Activated CD8-positive, alpha-beta memory T cell treated with anti-CD3 and anti-CD28 coated beads for 36 hours (primary cell): ENCODE results near the gene ZNF891. TPM values are rescaled to one million over a fixed set of nuclear protein-coding genes. Genes with fewer than 3 reads are reported as not detected.

Experiments used
- CTCF ChIA-PET: fragments of 350-600 bp; sonication (Branson Sonifier 250); formaldehyde crosslinking; loops from one replicate; lab custom pipeline; 2021; ENCODE audit warnings: antibody characterized with exemption; lab: Charles Lee
- POLR2A ChIA-PET: fragments of 350-600 bp; sonication (Branson Sonifier 250); formaldehyde crosslinking; loops from one replicate; lab custom pipeline; 2021; ENCODE audit warnings: antibody characterized with exemption; lab: Charles Lee
- total RNA-seq, 2 experiments: library from RNA; stranded (reverse); gene quantifications; one replicate each; pipeline ENCODE4 v1.2.3, GENCODE V29; 2021

Gene ZNF891
- 1 to 10 TPM; 1.9 to 2.0 TPM for total RNA-seq

DNA sequence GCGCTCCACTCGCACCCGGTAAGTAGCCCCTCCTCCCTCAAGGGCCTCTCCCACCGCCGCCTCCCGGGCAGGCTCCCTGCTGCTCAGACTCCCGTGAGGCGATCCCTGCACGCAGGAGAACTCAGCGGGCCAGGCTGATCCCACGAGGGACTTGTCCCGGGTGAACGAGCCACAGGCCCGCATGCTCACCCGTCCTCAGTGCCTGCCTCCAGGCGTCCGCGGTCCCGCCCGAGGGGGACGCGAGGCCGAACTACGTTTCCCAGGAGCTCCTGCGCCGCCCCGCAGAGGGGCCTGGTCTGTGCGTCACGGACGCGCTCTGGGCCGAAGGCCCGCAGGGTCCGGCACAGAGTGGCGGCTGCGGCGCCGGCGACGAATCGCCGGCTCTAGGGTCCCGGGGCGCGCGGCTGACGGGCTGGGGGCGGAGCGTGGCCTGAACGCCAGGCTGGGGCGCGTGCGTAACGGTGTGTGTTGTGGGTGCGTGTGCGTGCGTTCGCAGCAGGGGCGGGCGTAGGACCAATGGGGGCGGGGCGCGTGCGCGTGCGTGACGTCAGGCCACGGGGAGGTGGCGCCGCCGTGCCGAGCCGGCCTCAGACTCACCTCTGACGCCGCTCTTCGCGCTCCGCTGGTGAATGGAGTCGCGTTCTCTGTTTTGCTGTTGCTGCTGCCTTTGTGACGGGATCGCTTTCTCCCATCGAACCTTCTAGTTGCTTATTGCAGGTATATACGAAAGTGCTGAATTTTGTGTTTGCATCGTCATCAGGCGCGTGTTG lies at the start of gene ZNF891, which contains the start of gene ZNF10:
TSS of gene ZNF891 (minus strand) at position 237 of the 770 bp plus-strand sequence. CDS start 8,356 bp downstream, outside the sequence.
TSS of gene ZNF10 (plus strand) at position 590 of the 770 bp plus-strand sequence. CDS start 13,866 bp downstream, outside the sequence.
- CTCF ChIA-PET: interaction anchor here (0.7 to 1.2 kb wide), 2 partner anchors 18 to 84 kb away, joined by 3 read pairs; no protein-coding TSS in a partner anchor
- POLR2A ChIA-PET: interaction anchor here (1.0 to 1.3 kb wide), 5 partner anchors 18 to 142 kb away, joined by 3 to 5 read pairs (median 4); partner anchors contain the start of gene ZNF268

DNA sequence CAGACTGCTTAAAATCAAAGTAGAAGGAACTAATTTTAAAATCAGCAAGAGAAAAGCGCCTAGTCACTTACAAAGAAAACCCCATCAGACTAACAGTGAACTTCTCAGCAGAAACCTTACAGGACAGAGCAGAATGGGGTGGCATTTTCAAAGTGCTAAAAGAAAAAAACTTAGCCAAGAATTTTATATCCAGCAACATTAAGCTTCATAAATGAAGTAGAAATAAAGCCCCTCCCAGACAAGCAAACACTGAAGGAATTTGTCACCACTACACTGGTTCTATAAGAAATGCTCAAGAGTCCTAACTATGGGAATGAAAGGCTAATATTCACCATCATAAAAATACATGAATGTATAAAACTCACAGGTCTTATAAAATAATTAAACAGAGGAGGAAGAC lies 44.8 kb upstream of the ZNF891 start:
- CTCF ChIA-PET: no interaction called here
- POLR2A ChIA-PET: no interaction called here

DNA sequence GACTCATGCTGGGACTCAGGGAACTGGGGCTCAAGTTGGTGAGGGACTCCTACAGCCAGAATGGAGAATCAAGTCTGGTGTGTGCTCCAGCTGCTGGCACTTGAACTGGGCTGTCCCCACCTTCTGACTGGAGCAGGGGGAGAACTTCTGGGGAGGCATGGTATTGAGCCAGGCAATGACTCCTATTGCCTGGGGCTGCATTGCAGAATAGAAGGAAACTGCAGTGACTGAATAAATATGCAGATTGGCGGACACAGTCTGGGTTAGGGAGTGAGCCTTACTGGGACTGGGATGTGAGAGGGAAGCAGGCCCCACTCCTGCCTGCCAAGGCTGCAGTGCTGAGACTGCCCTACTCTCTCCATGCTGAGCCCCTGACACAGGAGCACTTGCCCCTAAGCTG lies 42.4 kb upstream of the ZNF891 start:
- POLR2A ChIA-PET: no interaction called here

DNA sequence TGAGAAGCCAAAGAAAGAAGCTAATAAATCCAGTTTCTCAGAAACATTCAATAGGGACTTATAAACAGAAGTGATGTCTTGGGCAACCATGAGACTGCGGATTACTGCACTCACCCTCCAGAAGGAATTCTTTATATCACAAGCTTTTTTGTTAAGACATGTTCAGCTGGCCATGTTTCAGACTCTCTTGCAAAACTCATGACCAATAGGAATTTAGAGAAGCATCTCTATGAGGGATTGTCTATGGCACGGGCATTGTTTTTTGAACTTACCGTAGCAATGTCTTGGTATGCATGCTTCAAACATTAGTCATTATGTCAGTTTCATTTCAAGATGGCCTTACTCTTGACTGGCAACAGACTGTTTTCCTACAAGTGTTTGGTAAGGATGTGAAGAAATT lies 35.7 kb upstream of the ZNF891 start:
- ChIA-PET CTCF (no interaction called here), POLR2A (no interaction called here)

More for the DNA sequence above, 42.4 kb upstream of the ZNF891 start:
- CTCF ChIA-PET: no interaction called here

DNA sequence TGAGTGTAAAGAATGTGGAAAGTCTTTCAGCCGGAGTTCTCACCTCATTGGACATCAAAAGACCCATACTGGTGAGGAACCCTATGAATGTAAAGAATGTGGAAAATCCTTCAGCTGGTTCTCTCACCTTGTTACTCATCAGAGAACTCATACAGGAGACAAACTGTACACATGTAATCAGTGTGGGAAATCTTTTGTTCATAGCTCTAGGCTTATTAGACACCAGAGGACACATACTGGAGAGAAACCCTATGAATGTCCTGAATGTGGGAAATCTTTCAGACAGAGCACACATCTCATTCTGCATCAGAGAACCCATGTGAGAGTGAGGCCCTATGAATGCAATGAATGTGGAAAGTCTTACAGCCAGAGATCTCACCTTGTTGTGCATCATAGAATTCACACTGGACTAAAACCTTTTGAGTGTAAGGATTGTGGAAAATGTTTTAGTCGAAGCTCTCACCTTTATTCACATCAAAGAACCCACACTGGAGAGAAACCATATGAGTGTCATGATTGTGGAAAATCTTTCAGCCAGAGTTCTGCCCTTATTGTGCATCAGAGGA lies 26.1 kb upstream of the ZNF891 start:
- ChIA-PET POLR2A (no interaction called here), CTCF (no interaction called here)

DNA sequence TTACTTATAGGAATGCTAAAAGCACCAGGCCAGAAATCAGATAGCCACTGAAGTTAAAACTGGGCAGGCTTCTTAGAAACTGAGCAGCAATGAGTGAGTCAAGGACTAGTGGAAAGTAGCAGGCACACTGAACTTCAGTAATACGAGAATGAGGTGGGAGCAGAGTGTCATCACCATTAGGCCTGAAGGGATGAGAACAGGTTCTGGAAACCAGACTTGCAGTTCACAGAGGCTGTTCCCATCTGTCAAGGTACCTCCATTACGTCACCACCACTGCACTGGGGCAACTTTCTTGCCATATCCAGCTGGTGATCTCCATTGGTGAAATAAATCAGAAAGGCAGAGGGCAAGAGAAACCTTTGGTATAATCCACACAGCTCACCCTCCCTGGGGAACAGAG lies 15.9 kb upstream of the ZNF891 start:
- POLR2A ChIA-PET: no interaction called here

DNA sequence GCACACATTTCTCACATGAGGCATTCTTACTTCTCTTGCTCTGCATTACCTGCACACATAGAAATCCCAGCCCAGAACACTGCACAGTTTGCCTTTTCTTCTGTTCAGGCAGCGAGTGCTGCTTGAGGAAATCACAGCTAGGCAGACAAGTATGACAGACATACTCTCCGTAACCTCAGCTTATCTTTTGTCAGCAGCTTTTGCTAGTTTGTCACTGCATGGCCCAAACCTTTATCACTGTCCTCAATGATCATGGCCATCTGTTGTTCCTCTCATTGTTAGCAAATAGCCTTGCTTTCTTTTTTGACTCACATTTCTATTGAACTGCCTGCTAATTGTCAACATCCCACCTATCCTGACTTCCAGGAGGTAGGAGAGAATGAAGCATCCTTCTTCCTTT lies 5.7 kb upstream of the ZNF891 start:
- CTCF ChIA-PET: no interaction called here
- POLR2A ChIA-PET: no interaction called here

More for the DNA sequence above, 15.9 kb upstream of the ZNF891 start:
- CTCF ChIA-PET: no interaction called here

DNA sequence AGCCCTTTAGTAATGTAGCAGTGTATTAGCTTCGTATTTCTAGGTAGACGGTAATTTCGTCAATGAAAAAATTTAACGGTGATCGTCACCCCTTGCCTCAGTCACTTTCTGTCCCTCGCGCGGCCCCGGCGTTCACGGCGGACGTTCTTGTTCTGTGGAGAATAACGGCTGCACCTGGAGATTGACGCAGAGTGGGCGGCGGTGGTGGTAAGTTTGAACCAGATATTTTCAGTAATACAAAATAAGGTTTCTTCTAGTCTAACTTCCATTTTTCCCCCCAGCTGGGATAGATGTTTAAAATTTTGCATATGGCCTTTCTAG lies 694 bp upstream of the ZNF891 start:
- CTCF ChIA-PET: interaction anchor here (0.6 to 0.7 kb wide), 2 partner anchors 84 to 161 kb away, joined by 3 read pairs; no protein-coding TSS in a partner anchor
- POLR2A ChIA-PET: interaction anchor here (1.1 to 1.3 kb wide), 3 partner anchors 50 to 143 kb away, joined by 3 to 5 read pairs (median 4); partner anchors contain the start of gene ZNF268

DNA sequence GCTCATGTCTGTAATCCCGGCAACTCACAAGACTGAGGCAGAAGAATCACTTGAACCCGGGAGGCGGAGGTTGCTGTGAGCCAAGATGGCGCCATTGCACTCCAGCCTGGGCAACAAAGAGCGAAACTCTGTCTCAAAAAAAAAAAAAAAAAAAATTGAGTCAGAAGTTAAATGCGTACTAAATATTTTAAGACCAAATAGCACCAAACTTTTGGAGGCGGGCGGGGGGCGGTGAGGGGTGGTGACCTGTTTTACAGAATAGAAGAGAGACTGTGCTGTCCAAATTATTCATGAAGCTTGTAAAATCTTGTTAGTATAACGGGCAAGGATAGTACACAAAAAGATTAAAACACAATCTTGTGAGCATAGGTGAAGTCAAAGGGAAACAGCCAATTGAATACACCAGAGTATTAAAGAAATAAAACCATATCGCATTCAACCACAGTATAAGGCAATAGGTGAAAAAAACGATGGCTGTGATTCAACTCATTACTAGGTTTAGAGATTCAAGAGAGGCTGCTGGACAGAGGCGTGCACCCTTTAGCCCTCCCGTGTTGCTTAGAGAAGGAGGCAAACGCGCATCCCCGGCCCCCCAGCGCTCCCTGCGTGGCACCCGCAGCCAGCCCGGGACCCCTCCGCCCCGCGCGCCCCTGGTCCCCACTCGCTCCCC lies 571 bp downstream of the ZNF891 start:
- ChIA-PET POLR2A (interaction anchor here (1.0 to 1.3 kb wide), 5 partner anchors 17 to 142 kb away, joined by 3 to 5 read pairs (median 4); partner anchors contain the start of gene ZNF268), CTCF (interaction anchor here (0.5 to 1.2 kb wide), 2 partner anchors 18 to 429 kb away, joined by 3 read pairs; no protein-coding TSS in a partner anchor)

DNA sequence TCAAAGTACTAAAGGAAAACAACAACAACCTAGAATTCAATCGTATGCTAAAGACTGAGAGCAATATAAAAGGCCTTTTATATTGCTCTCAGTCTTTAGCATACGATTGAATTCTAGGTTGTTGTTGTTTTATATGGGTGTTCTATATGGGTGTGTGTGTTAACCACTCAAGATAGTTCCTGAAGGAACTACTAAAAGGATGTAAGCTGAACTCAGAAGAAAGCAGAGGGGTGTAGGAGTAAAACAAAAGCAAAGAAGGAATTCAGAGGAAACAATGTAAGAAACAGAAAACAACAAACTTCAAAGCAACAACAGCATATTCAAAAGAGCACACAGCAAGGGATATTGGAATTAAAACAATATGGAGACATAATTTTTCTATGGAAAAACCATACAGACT lies 5.4 kb downstream of the ZNF891 start:
- CTCF ChIA-PET: no interaction called here
- POLR2A ChIA-PET: no interaction called here

DNA sequence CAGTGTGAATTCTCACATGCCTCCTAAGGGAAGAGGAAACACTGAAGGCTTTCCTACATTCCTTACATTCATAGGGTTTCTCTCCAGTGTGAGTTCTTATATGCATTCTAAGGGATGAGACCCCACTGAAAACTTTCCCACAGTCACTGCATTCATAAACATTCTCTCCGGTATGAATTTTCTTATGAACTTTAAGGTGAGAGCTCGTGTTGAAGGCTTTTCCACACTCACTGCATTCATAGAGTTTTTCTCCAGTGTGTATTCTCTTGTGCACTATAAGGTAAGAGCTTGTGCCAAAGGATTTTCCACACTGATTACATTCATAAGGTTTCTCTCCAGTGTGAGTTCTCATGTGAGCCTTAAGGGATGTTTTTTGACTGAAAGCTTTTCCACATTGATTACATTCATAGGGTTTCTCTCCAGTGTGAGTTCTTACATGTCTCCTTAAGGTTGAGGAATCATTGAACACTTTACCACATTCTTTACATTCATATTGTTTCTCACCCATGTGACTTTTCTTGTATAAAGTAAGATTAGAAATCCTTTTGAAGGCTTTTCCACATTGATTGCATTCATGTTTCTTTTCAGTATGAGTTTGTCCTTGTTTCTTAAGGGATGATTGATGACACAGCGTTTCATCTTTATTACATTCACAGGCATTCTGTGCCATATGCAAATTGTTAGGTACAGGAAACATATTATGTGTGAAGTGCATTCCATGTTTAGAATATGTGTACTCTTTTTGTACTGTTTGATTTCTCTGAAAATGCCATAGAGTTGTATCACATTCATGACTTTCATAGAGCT lies 9.5 kb downstream of the ZNF891 start:
- POLR2A ChIA-PET: no interaction called here

DNA sequence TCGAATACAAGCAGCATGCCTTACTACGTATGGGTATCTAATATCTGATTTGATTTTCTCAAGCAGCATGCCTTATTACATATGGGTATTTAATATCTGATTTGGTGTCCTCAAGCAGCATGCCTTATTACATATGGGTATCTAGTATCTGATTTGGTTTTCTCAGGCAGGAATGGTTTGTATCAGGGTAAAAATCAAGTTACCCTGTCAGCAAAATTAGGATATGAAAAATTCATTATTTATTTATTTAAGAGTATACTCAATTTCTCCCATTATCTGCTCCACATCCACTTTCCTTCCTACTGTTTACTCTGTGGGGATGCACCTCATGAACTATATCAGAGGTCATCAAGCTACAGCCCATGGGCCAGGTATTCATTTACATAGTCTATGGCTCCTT lies 21.9 kb downstream of the ZNF891 start:
- ChIA-PET POLR2A (no interaction called here), CTCF (no interaction called here)

More for the DNA sequence above, 9.5 kb downstream of the ZNF891 start:
- CTCF ChIA-PET: interaction anchor here (0.6 kb wide), 1 partner anchor 132 kb away, joined by 3 read pairs; no protein-coding TSS in a partner anchor

DNA sequence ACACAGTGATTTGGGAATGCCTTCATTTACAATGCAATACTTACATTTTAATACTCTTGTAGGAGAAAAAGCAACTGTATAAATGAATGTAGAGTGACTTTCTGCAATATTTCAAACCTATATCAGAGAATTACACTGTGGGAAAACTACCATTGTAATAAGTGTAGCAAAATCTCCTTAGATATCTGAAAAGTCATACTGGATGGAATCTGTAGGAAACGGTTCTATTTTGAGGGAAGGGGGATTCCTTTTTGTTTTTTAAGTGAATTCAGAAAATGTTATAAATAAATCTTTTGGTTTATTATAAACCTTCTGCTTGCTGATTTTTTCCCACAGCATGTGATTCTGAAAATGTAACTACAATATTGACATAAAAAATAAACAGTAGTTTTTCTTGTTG lies 23.0 kb downstream of the ZNF891 start:
- CTCF ChIA-PET: no interaction called here

DNA sequence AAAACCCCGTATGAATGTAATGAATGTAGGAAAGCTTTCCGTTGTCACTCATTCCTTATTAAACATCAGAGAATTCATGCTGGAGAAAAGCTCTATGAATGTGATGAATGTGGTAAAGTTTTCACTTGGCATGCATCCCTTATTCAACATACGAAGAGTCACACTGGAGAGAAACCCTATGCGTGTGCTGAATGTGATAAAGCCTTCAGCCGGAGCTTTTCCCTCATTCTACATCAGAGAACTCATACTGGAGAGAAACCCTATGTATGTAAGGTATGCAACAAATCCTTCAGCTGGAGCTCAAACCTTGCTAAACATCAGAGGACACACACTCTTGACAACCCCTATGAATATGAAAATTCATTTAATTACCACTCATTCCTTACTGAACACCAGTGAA lies 23.8 kb downstream of the ZNF891 start:
- POLR2A ChIA-PET: no interaction called here
- CTCF ChIA-PET: no interaction called here

More for the DNA sequence above, 23.0 kb downstream of the ZNF891 start:
- POLR2A ChIA-PET: no interaction called here

DNA sequence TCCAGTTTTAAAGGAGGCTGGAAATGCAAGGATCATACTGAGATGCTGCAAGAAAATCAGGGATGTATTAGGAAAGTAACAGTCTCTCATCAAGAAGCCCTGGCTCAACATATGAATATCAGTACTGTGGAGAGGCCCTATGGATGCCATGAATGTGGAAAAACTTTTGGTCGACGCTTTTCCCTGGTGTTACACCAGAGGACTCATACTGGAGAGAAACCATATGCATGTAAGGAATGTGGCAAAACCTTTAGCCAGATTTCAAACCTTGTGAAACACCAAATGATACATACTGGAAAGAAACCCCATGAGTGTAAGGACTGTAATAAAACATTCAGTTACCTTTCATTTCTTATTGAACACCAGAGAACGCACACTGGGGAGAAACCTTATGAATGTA lies 24.5 kb downstream of the ZNF891 start:
- ChIA-PET POLR2A (no interaction called here), CTCF (no interaction called here)

DNA sequence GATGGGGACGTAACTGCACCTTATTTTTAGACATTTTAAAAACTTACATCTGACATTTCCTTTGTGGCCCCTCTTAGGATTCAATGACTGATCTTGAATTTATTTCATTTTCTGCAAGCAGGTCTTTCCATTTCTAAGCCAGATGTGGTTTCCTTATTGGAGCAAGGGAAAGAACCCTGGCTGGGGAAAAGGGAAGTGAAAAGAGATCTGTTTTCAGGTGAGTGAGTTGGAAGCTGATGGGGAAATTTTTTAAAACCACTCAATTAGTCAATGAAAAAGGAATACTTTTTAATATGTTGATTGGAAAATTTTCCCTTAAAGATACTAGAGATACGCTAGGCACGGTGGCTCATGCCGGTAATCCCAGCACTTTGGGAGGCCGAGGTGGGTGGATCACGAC lies 46.7 kb downstream of the ZNF891 start:
- POLR2A ChIA-PET: no interaction called here
- CTCF ChIA-PET: no interaction called here

DNA sequence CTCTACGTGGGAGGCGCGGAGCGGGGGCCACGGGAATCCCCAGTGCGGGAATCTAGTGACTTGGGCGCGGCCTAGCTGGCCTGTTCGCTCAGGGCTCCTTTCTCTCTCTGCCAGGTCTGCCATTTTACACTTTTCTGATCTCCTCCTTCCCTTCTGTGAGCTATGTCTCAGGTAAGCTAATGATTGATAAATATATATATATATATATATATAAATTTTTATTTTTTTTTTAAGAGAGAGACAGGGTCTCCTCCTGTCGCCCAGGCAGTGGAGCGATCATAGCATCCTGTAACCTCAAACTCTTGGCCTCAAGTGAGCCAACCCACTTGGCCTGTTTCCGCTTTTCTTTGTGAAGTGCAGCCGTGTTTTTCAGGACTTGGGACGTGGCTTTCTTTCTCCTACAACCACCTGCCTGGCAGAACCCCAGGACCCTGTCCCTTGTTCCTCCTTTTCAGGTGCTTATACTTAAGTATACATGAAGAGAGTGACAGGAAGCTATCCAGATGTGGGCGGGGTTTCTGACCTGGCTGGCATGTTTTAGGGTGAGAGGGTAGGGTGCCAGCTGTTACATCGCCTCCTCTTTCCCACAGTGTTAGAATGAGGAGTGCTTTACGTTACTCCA lies 48.8 kb downstream of the ZNF891 start:
- ChIA-PET CTCF (no interaction called here), POLR2A (interaction anchor here (0.7 to 1.2 kb wide), 2 partner anchors 49 to 95 kb away, joined by 3 to 5 read pairs; partner anchors contain the start of genes ZNF10, ZNF26 and ZNF891)

DNA sequence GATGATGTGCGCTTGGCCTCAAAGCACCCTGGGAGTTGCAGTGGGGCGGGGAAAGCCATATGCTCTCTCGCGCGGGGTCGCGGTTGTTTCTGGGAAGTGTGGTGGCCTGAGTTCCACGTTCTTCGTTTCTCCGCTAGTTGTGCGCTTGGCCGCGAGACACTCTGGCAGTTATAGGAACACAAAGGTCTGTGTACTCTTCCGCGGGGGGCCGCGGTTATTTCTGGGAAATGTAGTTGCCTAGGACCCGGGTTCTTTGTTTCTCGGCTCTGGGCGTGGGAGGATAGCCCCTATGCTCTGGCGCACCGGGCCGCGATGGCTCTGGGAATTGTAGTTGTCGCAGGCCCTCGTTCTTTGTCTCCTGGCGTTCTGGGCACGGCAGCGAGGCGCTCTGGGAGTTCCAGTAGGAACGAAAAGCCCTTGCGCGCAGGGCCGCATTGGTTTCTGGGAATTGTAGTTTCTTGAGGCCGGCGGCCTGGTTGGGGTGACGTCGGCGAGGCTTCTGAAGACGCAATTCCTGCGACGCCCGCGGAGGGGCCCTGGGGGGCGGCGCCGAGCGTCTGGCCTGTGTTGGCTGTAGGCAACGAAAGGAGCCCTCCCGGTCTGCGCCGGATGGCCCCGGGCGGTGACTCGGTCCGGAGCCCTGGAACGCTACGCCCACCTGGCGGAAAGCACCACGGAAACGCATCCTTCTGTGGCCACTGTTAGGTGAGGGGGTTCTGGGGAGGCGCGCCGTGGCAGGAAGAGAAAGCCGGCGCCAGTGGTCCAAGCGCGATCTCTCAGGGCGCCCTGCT lies 49.5 kb downstream of the ZNF891 start, which contains the start of gene ZNF140:
TSS of gene ZNF140 (plus strand) at position 556 of the 791 bp plus-strand sequence. CDS start 398 bp downstream, outside the sequence.
- POLR2A ChIA-PET: interaction anchor here (0.7 to 1.2 kb wide), 6 partner anchors 42 to 94 kb away, joined by 3 to 7 read pairs (median 5); partner anchors contain the start of genes ZNF10, ZNF26 and ZNF891
- CTCF ChIA-PET: no interaction called here
